GM12892 (cell line): ENCODE results near the gene INTU.

Source experiments
- DNase-seq: peaks from one replicate; pipeline ENCODE4 v3.0.0; 2011; ENCODE audit not compliant: insufficient read length
- FAIRE-seq: peaks from 2 replicates; lab custom pipeline; 2011; peaks lifted over from hg19 to GRCh38; lab: Jason Lieb, UNC
- POLR2A ChIP-seq: IDR thresholded peaks from 2 replicates; pipeline ENCODE4 v1.6.1; 2011; ENCODE audit warnings: low read depth, low read length, control low read depth
- POLR2AphosphoS5 ChIP-seq: IDR thresholded peaks from 2 replicates; pipeline ENCODE4 v1.6.1; 2011; ENCODE audit warnings: low read depth, low read length, control low read depth
- TAF1 ChIP-seq: IDR thresholded peaks from 2 replicates; pipeline ENCODE4 v1.6.1; 2011; ENCODE audit warnings: low read depth, mild to moderate bottlenecking, control low read depth, low read length, borderline replicate concordance

INTU gene

DNA sequence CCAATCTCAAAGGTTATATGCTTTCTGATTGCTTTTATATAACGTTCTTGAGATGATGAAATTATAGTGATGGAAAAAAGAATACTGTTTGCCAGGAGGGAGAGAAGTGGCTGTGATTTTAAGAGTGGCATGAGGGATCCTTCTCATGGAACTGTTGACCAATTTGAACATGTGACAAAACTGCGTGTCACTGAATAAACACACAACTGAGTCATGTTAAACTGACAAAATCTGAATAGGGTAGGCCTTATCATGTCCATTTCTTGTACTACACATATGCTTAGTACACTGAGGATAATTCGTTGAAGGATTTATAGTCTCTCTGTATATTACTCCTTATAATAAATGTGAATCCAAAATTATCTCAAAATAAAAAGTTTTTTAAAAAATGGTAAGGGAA, 127.1 kb downstream of the INTU start:
- no peak for FAIRE-seq
- no peak for DNase-seq
- TF ChIP-seq POLR2A: no peak
- TF ChIP-seq POLR2AphosphoS5: no peak
- TF ChIP-seq TAF1: no peak

DNA sequence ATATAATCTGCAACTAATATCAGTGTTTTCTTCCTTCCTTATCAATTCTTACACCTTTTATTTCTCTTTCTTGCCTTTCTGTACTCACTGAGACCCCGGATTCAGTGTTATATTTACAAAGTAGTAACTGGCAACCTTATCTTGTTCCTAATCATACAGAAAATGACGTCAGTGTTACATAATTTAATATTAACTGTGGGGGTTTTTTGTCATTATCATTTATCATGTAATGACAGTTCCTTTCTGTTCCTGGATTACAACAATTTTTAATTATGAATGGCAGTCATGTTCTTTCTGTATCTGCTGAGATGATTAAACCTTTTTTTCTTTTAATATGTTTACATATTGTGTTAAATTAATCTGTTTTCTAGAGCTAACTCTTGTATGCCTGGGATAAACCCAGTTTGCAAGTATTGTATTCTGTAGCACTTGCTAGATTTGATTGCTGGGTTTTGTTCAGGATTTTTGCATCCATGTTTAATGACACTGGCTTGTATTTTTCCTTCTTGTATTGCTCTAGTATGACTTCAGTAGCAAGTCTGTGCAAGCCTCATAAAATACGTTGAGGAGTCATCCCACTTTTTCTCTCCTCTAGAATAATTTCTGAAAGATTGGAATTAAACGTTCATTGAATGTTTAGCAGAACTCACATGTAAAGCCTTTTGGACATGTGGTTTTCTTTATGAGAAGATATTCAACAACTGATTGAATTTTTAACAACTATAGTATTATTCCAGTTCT, 138.9 kb downstream of the INTU start:
- DNase-seq: no peak
- FAIRE-seq: no peak
- TF ChIP-seq POLR2AphosphoS5 (no peak), POLR2A (no peak), TAF1 (no peak)

DNA sequence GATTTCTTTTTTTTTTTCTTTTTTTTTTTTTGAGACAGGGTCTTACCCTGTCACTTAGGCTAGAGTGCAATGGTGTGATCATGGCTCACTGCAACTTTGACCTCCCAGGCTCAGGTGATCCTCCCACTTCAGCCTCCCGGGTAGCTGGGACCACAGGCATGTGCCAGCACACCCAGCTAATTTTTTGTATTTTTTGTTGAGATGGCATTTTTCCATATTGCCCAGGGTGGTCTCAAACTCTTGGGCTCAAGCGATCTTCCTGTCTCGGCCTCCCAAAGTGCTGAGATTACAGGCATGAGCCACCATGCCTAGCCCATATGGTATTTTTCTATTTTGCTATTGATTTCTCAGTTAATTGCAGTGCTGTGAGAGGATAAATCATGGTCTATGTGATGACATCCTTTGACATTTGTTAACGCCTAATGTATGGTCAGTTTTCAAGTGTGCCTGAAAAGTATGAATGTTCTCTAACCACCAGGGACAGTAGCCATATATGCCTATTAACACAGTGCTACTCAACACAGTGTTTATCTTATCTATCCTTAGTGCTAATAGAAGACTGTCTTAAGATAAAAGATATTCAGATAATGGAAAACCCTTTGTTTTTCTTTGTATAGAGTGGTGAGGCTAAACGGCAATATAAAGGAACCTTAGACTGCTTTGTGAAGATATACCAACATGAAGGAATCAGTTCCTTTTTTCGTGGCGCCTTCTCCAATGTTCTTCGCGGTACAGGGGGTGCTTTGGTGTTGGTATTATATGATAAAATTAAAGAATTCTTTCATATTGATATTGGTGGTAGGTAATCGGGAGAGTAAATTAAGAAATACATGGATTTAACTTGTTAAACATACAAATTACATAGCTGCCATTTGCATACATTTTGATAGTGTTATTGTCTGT, 140.3 kb downstream of the INTU start:
- DNase-seq (no peak), FAIRE-seq (no peak)
- TF ChIP-seq POLR2AphosphoS5 (no peak), TAF1 (no peak), POLR2A (no peak)

DNA sequence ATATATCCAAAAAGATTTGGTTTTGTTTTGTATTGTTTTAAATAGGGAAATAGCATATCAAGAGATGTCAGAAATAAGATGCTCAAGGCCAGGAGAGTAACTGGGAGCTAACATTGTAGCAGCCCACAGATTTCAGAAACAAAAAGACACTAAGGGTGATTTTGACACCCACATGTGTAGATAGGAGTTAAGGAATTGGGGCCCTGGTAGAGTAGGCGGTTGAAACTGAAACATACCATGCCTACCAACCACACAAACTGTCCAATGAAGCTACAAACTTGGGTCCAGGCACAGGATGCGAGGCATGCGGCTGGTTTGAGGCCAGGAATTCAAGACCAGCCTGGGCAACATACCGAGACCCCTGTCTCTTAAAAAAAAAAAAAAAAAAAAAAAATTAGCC, 143.1 kb downstream of the INTU start:
- no peak for DNase-seq
- no peak for FAIRE-seq
- TF ChIP-seq TAF1 (no peak), POLR2AphosphoS5 (no peak)
